ENCODE results near the gene SUSD3. TPM values are rescaled to one million over a fixed set of nuclear protein-coding genes. Genes with fewer than 3 reads are reported as not detected.
A peak's percentile ranks its signal among the peaks of the same experiment; 100 is the strongest.

Gene SUSD3
- total RNA-seq, 3 donors from 2014 or later: 1.3 to 52.4 (median 45.9) TPM

GRCh38 chr9:93134015-93134739, 75.7 kb downstream of the SUSD3 start, which contains the start of gene NINJ1:
Gene NINJ1 (minus strand): TSS chr9:93134251. CDS start chr9:93134217, 34 bp downstream.
- Histone ChIP-seq H3K9me3 (no peaks in the 10 kb centered on the region), H3K27ac (peak within 1 kb of the TSS; percentile 91 to 94), H3K27me3 (no peaks in the 10 kb centered on the region), H3K4me1 (peaks cover 22 to 32% of the 10 kb centered on the region in 2 donors), H3K36me3 (no peaks in the 10 kb centered on the region), H3K4me3 (peak within 1 kb of the TSS; percentile 61 to 86 (median 84))
- DNase-seq (ENCODE audit: low spot score in 2 of 2): peak in 1 of 2 donors; percentile 65
- intact Hi-C loops (cut with DNase I; ENCODE audit: low total_unique reads): loop anchor here (5.0 kb wide), 1 partner anchor 37 kb away; the partner anchor contains the start of gene CARD19
- TF ChIP-seq POLR2AphosphoS5 (IDR thresholded peaks at IDR 0.05) (peak; percentile 26 to 72 (median 60)), CTCF (IDR thresholded peaks at IDR 0.05) (peak in 1 of 3 donors; percentile 13), POLR2A (IDR thresholded peaks at IDR 0.05) (peak; percentile 35)

Other genes starting within 250 kb of the SUSD3 start
- 10 to 100 TPM; 13.3 to 19.9 (median 17.7) TPM for gene ZNF484, start 180.7 kb upstream of the SUSD3 start, total RNA-seq
- gene FGD3, start 111.2 kb upstream of the SUSD3 start, total RNA-seq: 10 to 100 TPM; 10.2 to 18.0 (median 10.4) TPM
- 10 to 100 TPM; 59.0 to 79.3 (median 62.1) TPM for gene CARD19, start 37.5 kb downstream of the SUSD3 start, total RNA-seq
- 100 to 1,000 TPM in 2 of 3 donors, 10 to 100 TPM in 1; 89.8 to 109 (median 109) TPM for gene NINJ1, start 75.5 kb downstream of the SUSD3 start, total RNA-seq
- gene WNK2, start 125.4 kb downstream of the SUSD3 start, total RNA-seq: 10 to 100 TPM in 1 of 3 donors, 1 to 10 TPM in 1, not detected in 1; 9.1 to 28.5 TPM

Measured in breast epithelium (tissue), 4 donors.